Hepatic stellate cell (primary cell): ENCODE results near the gene SLAMF7.
"Not testable (repeated sequence)": the region's sequence is repeated elsewhere in the genome, so short reads cannot be mapped to it uniquely, and the experiment has no call there.

Source experiments
- DNase-seq: peaks from one replicate; pipeline ENCODE4 v3.0.0; 2011; ENCODE audit warnings: low spot score

The SLAMF7 gene, protein sequence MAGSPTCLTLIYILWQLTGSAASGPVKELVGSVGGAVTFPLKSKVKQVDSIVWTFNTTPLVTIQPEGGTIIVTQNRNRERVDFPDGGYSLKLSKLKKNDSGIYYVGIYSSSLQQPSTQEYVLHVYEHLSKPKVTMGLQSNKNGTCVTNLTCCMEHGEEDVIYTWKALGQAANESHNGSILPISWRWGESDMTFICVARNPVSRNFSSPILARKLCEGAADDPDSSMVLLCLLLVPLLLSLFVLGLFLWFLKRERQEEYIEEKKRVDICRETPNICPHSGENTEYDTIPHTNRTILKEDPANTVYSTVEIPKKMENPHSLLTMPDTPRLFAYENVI

DNA sequence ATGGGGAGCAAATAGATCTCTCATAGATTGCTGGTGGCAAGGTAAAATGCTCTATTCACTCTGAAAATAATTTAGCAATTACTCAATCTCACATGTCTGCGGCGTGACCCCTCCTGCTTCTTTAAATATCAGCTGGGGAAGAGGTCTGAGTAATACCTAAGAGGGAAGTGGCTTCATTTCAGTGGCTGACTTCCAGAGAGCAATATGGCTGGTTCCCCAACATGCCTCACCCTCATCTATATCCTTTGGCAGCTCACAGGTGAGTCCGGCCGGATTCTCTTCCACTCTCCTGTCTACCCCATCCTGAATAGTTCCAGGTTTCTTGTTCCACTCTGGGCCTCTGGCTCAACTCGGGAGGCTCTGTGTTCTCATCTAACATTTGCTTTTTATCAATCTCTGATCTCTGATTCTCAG lies at the start of gene SLAMF7:
Gene SLAMF7 (plus strand): TSS at position 150 of the 414 bp plus-strand sequence. CDS start 55 bp downstream, at position 205.
- no peak for DNase-seq

DNA sequence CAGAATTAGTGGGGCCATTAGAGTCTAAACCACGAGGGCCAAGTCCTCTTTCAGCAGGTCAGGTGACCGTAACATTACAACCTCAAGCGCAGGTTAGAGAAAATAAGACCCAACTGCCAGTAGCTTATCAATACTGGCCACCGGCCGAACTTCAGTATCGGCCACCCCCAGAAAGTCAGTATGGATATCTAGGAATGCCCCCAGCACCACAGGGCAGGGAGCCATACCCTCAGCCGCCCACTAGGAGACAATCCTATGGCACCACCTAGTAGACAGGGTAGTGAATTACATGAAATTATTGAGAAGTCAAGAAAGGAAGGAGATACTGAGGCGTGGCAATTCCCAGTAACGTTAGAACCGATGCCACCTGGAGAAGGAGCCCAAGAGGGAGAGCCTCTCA lies 46.7 kb upstream of the SLAMF7 start:
- not testable (repeated sequence) for DNase-seq

DNA sequence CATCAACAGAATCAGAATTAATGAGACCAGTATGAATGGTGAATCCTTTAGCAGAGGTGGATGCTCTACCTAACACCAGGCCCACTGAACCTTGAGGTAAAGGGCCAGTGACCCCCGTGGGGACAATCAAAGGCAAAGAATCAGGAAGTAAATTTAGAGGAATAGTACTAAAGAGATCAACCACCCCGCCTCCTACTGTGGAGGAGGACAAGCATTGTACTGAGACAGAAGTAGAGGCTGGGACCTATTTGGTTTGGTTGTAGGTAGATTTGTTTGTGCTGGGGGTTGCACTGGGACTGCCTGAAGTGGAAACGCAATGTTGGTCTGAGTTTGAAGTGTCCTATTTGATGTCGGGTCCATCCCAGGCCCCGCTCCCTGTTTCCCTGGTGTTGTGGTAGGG lies 36.9 kb upstream of the SLAMF7 start:
- DNase-seq: no peak

DNA sequence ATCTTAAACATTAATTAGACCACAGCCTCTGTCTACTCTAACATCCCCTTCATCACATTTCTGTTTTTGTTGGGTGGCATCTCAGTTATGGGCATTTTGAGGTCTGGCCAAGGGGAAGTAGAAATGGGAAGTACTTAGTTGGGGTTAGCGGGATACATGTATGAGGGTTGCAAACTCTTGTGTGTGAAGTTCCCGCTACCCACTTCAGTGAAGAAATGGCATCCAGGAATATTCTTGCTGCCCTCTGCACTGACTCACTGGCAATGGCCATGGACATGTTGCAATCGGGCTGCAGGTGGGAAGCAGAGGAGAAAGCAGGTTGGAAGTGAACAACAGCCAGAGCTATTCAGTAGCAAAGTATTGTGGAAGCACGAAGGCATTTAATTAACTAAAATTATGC lies 34.8 kb upstream of the SLAMF7 start:
- no peak for DNase-seq

DNA sequence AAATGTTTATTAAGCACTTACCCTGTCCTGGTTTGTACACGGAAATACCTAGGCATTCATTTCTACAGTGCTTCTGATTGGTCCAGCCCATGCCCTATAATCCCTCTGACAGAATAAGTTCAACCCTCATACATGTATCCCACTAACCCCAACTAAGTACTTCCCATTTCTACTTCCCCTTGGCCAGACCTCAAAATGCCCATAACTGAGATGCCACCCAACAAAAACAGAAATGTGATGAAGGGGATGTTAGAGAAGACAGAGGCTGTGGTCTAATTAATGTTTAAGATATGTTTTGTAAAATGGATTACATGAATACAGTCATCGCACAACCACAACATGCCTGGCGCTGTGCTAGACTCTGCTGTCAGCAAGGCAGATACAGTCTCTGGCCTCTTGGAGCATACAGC lies 33.8 kb upstream of the SLAMF7 start:
- DNase-seq: not testable (repeated sequence)

DNA sequence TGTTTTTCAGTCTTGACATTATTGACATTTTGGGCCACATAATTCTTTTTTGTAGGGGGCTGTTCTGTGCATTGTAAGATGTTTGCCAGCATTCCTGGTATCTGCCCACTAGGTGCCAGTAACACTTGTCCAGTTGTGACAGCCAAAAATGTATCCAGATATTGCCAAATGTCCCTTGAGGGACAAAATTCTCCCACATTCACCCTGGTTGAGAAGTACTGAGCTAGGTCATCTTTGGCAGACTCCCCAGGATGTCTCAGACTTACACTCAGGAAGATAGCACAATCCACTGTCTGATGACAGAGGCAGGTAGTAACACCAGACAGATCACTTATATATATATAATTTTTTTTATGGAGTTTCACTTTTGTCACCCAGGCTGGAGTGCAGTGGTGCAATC lies 33.3 kb upstream of the SLAMF7 start:
- no peak for DNase-seq

DNA sequence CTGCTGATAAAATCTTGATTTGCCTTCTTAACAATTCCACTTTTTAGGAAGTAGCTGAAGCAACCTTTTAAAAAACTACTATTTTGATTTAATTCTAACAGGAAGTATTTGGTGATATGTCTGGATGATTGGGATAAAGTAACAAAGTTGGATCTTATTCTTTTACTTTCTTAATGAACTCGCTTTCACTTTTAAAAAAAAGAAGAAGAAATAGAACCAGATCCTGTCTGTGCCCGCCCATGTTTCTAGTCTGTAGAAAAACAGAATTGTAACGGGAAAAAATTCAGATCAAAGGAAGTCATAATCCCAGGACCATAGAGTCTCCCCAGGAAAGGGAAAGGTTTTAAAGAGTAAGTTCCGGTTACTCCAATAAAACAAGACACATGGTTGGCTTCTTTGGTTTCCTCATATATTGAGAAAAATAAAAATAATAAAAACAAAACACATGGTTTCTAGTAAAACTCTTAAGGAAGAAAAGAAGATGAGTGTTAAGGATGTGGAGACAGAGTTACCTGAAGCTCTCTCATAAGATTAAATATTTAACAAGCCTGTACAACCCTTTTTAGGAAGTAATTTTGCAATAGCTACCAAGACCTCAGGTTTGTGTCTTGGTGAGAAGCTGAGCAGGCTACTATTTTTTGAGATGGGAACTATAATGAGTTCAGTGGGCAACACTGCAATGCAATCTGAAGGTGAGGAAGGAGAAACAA lies 32.4 kb upstream of the SLAMF7 start:
- DNase-seq: no peak

DNA sequence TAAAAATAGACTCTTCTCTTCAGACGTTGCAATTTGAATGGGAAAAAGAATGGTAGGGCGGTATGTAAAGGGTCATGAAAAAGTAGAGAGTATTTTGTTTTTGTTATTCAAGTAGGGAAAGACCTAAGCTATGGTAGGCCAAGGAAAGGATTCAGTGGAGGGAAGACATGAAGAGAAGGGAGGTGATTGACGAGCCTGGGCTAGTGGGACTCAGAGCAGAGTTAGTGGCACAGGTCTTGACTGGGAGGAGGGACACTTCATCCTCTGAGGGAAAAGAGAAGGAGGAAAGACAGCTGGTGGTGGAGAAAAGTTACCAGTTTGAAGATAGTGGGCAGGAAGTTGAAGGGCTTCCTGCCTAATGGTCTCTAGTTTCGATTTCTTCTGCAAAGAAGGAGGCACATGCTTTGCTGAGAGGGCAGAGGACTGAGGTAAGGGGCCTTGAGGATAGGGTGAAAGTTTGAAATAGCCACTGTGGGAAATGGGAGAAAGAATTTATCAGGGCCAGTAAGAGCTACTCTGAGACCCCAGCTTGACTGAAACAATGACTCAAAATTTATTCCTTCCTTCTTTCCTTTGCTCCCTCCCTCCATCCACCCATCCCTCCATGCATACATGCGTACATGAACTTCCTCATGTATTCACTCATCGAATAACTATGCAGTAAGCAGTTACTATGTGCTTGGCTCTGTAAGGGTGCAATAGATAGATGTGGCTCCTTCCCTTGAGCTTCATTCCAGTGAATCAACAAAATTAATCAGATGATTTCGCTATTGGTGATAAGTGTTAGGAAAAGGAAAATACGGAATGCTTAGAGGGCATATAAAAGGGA lies 31.6 kb upstream of the SLAMF7 start:
- no peak for DNase-seq

DNA sequence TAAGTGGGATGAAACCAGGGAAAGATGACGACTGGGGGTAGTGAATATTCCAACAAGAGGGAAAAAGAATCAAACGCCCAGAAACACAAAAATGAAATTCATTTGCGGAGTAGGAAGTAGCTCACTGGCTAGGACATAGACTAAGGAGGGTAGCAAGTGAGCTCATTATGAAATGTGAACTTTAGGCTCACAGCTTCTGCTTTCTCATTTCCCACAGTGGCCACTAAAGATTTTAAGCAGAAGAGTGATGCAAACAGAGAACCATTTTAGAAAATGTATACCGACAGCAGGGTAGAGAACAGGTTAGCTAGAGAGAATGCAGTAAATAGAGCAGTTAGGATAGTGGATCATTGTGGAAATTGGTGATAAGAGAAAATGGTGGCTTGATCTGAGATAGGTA lies 30.9 kb upstream of the SLAMF7 start:
- no peak for DNase-seq

DNA sequence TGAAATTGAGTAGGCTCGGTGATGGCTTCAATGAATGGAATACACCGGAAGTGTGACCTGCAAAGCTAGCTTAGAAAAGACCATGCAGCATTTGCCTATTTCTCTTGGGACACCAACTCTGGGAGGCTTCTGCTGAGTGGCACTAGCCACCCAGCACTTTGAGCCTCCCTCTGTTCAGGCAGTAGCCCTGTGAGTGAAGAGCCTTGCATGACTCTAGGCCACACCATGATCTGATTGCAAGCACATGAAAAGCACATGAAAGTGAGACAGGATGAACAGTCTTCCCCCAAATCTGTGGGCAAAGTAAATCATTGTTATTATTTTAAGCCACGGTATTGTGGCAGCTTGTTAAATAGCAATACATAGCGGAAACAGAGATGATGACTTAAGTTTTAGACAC lies 30.2 kb upstream of the SLAMF7 start:
- no peak for DNase-seq

DNA sequence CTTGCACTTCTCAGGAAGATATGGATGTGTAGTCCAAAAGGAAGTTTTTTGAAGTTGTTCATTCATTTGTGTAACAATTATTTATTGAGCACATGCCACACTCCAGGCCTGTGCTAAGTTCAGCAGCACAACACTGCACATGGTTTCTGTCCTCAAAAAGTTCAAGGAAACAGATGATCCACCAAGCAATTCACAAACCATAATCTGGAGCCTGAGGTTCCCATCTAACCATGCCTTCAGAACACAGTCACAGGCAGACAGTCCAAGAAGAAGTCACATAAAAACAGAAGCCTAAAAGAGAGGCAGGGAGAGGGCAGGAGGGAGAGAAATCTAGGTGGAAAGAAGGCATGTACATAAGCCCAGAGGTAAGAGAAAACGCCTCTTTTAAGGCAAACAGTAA lies 29.3 kb upstream of the SLAMF7 start:
- DNase-seq: no peak

DNA sequence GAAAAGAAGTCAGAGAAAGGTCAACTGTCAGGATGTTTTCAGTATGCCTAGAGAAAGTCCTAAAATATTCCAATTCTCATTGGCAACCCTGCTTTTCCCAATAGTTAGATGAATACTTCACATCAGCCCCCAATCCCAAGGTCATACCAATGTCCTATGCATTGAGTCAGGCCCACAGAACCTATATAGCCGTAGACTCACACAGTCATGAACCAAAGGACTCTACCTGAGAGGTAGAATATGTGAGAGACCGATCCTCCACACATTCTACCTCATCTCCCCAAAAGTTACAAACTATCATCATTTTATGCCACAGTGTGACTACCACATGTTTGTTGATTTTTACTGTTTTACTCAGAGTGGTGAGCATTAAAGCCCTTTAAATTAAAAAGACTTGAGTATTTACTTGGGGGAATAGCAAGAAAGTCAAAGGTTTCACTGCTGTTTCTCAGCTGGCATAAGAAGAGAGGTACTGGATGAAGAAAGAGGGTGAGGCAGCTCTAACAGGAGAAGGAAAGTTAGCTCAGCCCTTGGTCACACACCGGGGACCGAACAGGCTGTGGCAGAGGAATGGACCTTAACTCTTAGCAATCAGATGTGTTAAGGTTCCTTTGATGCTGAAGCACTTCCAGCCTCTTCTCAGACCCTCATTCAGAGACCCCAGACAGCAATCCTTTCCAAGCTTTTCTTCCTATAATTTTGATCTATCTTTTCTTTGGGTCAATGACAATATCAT lies 28.4 kb upstream of the SLAMF7 start:
- no peak for DNase-seq

DNA sequence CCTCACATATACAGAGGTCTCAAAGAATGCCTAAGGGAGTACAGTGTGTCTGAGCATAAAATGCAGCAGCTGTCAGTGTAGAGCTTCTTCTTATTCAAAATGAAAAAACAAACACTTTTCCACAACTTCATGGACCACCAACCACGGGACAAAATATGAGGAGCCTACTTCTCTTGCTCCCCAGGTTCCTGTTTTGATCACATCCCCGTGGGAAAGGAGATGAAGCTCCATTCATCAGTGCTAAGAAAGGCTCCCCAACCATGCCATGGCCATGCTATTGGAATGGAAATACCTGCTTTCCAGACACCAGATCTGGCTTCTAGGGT lies 27.8 kb upstream of the SLAMF7 start:
- DNase-seq: no peak

DNA sequence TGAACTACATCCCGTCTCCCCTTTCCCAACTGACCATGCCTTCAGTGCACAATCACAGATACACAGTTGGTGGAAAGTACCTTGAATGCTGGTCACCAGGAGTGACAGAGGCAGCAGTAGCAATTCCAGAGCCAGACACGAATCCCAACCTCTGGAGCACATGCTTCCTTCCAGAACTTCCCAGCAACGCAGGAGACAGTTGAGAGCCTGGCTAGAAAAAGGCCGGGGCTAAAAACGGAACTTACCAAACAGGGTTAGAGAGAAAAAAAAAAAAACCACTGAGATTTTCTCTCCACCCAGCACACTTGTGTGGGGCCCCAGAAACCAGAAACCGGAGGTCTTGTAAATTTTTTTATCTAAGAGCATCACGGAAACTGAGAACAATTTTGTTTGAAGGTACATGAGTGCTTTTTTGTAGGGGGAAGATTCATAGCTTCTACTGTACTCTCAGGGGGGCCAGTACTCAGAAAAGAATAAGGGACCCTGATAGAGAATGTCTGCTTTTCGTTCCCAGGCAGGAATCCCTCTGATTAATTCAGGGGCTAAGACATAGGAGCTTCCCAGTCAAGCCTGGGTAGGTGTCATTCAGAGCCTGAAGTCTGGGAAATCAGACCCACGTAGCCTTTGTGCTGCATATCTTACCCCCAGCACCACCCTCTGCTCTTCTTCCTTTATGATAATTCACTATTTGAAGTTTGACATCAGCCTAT lies 27.3 kb upstream of the SLAMF7 start, which contains the start of gene CD48:
Gene CD48 (minus strand): TSS at position 221 of the 710 bp plus-strand sequence. CDS start 59 bp downstream, at position 162.
- DNase-seq: no peak

DNA sequence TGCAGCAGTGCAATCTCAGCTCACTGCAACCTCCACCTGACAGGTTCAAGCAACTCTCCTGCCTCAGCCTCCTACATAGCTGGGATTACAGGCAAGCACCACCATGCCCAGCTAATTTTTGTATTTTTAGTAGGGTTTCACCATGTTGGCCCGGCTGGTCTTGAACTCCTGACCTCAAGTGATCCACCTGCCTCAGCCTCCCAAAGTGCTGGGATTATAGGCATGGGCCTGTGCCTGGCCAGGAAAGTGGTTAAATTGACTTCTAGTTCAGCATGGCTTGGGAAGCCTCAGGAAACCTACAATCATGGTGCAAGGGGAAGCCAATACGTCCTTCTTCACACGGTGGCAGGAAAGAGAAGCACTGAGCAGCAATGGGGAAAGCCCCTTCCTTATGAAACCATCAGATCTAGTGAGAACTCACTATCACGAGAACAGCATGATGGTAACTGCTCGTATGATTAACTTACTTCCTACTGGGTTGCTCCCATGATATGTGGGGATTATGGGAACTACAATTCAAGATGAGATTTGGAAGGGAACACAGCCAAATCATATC lies 26.4 kb upstream of the SLAMF7 start:
- not testable (repeated sequence) for DNase-seq

DNA sequence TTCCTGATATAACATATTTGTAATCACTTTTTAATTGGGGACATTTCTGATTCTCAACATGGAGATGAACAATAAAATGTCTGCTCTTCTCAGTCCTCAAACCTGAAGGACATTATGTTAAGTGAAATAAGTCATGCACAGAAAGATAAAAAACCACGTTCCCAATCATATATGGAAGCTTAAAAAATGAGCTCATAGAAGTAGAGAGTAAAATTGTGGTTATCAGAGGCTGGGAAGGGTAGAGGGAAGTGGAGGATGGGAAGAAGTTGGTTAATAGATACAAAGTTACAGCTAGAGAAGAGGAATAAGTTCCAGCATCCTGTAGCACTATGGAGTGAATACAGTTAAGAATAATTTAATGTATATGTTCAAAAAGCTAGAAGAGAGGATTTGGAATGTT lies 25.9 kb upstream of the SLAMF7 start:
- no peak for DNase-seq

DNA sequence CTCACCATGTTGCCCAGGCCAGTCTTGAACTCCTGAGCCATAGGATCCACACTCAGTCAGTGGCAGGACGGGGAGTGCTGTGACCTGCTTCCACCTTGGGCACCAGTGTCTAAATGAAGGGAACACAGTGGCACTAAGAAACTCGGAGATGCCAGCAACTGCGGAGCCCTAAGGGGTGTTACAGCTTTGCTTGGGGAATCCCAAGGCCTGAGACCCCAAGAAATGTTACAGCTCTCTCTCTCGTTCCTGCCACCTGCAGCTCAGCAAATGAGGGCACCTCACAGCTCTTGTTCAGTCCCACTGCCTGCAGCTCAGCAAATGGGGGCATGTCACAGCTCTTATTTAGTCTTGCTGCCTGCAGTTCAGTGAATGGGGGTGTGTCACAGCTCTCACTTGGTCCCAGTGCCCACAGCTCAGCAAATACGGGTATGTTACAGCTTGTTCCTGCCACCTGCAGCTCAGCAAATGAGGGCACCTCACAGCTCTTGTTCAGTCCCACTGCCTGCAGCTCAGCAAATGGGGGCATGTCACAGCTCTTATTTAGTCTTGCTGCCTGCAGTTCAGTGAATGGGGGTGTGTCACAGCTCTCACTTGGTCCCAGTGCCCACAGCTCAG lies 24.9 kb upstream of the SLAMF7 start:
- not testable (repeated sequence) for DNase-seq

DNA sequence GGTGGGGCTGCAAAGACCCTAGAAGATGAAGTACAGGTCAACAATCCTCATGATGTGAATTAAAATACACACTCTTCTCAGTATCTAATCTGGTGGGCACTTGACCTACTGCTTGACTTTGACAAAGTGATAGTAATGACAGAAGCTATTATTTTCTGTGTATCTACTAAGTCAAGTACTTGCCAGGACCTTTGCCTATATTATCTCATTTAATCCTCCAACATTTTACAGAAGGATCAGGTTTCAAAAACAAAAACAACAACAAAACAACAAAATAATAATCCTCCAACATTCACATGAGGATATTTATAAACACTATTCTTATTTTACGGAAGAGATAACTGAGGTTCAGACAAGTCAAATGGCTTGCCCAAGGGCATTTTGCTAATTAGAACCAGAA lies 23.0 kb upstream of the SLAMF7 start:
- no peak for DNase-seq

DNA sequence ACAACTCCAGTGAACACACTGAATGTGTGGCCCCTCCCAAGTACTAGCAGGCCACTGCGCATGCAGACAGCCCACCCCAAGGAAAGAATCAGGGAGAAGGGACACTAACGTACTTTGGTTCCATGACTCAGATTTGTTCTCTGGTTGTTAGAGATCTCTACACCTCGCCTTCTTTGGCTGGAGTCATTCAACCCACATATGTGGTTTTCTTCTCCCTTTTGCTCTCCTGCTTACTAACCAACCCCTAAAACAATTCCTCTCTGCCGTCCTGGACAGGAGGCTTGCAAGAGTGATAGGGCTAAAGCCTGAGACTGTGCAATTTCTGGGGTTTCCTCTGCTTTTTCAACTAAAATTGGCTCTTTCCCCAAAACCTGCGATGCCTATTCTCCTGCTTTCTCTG lies 21.7 kb upstream of the SLAMF7 start:
- no peak for DNase-seq

DNA sequence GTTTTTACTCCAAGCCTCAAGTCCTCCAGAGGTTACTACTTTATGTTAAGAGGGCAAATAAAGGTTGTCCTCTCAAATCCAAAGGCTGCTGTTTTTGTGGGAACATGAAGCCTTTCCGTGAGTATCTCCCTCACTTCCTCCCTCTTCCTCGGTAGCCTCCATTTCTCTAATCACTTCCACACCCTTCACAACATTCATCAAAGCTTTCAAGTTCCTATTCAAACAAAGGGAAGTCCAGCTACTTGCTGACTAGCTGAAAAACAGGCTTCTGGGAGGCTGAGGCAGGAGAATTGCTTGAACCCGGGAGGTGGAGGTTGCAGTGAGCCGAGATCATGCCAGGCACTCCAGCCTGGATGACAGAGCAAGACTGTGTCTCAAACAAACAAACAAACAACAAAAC lies 20.8 kb upstream of the SLAMF7 start:
- DNase-seq: no peak
